Astrocyte (in vitro differentiated cells and primary cell): ENCODE results near the gene IDH3A. TPM values are rescaled to one million over a fixed set of nuclear protein-coding genes. Genes with fewer than 3 reads are reported as not detected.

ENCODE experiments used
- DNase-seq: peaks from one replicate; pipeline ENCODE4 v3.0.0-alpha.2; 2010; ENCODE audit warnings: low read depth
- FAIRE-seq: peaks from 2 replicates; lab custom pipeline; 2011; peaks lifted over from hg19 to GRCh38; lab: Jason Lieb, UNC
- H2AFZ ChIP-seq: 2 replicates; pipeline ENCODE4 v1.6.0; 2012; ENCODE audit warnings: low read depth, low read length, inconsistent platforms
- H3K27ac ChIP-seq: 2 replicates; pipeline ENCODE4 v1.5.1; 2011; ENCODE audit warnings: low read depth, low read length, inconsistent platforms
- H3K27me3 ChIP-seq: 2 replicates; pipeline ENCODE4 v1.6.0; 2011; ENCODE audit warnings: low read length, inconsistent platforms; ENCODE audit not compliant: insufficient read depth
- H3K36me3 ChIP-seq: 2 replicates; pipeline ENCODE4 v1.5.1; 2011; ENCODE audit warnings: low read length, inconsistent platforms; ENCODE audit not compliant: insufficient read depth
- H3K4me1 ChIP-seq: 2 replicates; pipeline ENCODE4 v1.5.1; 2011; ENCODE audit warnings: low read length, inconsistent platforms; ENCODE audit not compliant: insufficient read depth
- H3K4me2 ChIP-seq: 2 replicates; pipeline ENCODE4 v1.6.0; 2012; ENCODE audit warnings: low read length, inconsistent platforms
- H3K4me3 ChIP-seq: 2 replicates; pipeline ENCODE4 v1.5.1; 2011; ENCODE audit warnings: low read depth, mild to moderate bottlenecking, low read length, inconsistent platforms; ENCODE audit not compliant: insufficient read depth
- H3K79me2 ChIP-seq: 2 replicates; pipeline ENCODE4 v1.6.0; 2012; ENCODE audit warnings: mild to moderate bottlenecking, low read length, inconsistent platforms; ENCODE audit not compliant: insufficient read depth
- H3K9ac ChIP-seq: 2 replicates; pipeline ENCODE4 v1.6.0; 2012; ENCODE audit warnings: mild to moderate bottlenecking, low read length, inconsistent platforms
- H3K9me3 ChIP-seq: 2 replicates; pipeline ENCODE4 v1.5.1; 2012; ENCODE audit warnings: low read depth, mild to moderate bottlenecking, low read length, inconsistent platforms; ENCODE audit not compliant: insufficient read depth
- H4K20me1 ChIP-seq: 2 replicates; pipeline ENCODE4 v1.6.0; 2012; ENCODE audit warnings: low read length, inconsistent platforms; ENCODE audit not compliant: insufficient read depth
- H3K27ac Mint-ChIP-seq: one replicate; pipeline ENCODE4 v1.8.0; 2021; ENCODE audit warnings: mild to moderate bottlenecking, mixed read lengths; ENCODE audit not compliant: unreplicated experiment
- H3K27me3 Mint-ChIP-seq: one replicate; pipeline ENCODE4 v1.8.0; 2021; ENCODE audit warnings: low read depth, mixed read lengths; ENCODE audit not compliant: unreplicated experiment
- H3K36me3 Mint-ChIP-seq: one replicate; pipeline ENCODE4 v1.8.0; 2021; ENCODE audit warnings: low read depth, mixed read lengths; ENCODE audit not compliant: unreplicated experiment
- H3K4me1 Mint-ChIP-seq: one replicate; pipeline ENCODE4 v1.8.0; 2021; ENCODE audit warnings: low read depth, mixed read lengths; ENCODE audit not compliant: unreplicated experiment
- H3K4me3 Mint-ChIP-seq: one replicate; pipeline ENCODE4 v1.8.0; 2021; ENCODE audit warnings: mild to moderate bottlenecking, moderate library complexity, mixed read lengths; ENCODE audit not compliant: unreplicated experiment
- H3K9me3 Mint-ChIP-seq: one replicate; pipeline ENCODE4 v1.8.0; 2021; ENCODE audit warnings: mild to moderate bottlenecking, mixed read lengths; ENCODE audit not compliant: unreplicated experiment
- CTCF ChIP-seq: IDR thresholded peaks from 2 replicates; pipeline ENCODE4 v1.5.1; 2011; ENCODE audit warnings: low read depth, mild to moderate bottlenecking, inconsistent platforms, low read length, moderate library complexity; ENCODE audit not compliant: insufficient read depth
- EZH2 ChIP-seq: IDR thresholded peaks from 2 replicates; pipeline ENCODE4 v1.6.1; 2012; ENCODE audit warnings: mild to moderate bottlenecking, low read length, inconsistent platforms; ENCODE audit not compliant: insufficient read depth
- total RNA-seq: library from RNA; stranded (reverse); gene quantifications from 2 replicates; pipeline ENCODE4 v1.2.1, GENCODE V29; 2021

The IDH3A gene
- total RNA-seq, 1 donor from 2014 or later, result 36.3 TPM

GRCh38 chr15:78201281-78202190 lies 52.4 kb downstream of the IDH3A start:
- Histone ChIP-seq H3K9me3 (no peaks in the 10 kb centered on the region), H3K9ac (no peak overlapping the region)
- no peaks in the 10 kb centered on the region for H3K9me3 Mint-ChIP-seq

GRCh38 chr15:78203346-78204225 lies 54.4 kb downstream of the IDH3A start:
- no peak for FAIRE-seq
- DNase-seq, result no peak
- Histone ChIP-seq H3K79me2 (no peaks in the 10 kb centered on the region), H4K20me1 (no peaks in the 10 kb centered on the region), H3K4me3 (no peak overlapping the region), H3K9ac (no peak overlapping the region), H3K9me3 (no peaks in the 10 kb centered on the region), H3K27me3 (peaks cover 8% of the 10 kb centered on the region), H3K27ac (no peak overlapping the region), H3K4me1 (peaks cover 11% of the 10 kb centered on the region), H3K36me3 (no peaks in the 10 kb centered on the region), H3K4me2 (no peak overlapping the region), H2AFZ (no peak overlapping the region)
- Mint-ChIP-seq H3K4me3 (no peak overlapping the region), H3K36me3 (no peaks in the 10 kb centered on the region), H3K4me1 (peaks cover 10% of the 10 kb centered on the region), H3K27me3 (peaks cover 32% of the 10 kb centered on the region), H3K9me3 (no peaks in the 10 kb centered on the region), H3K27ac (no peak overlapping the region)
- TF ChIP-seq CTCF, result no peak
- no peak for TF ChIP-seq EZH2

More at GRCh38 chr15:78201281-78202190, 52.4 kb downstream of the IDH3A start:
- Mint-ChIP-seq H3K36me3 (no peaks in the 10 kb centered on the region), H3K27ac (no peak overlapping the region), H3K4me3 (no peak overlapping the region), H3K27me3 (peaks cover 32% of the 10 kb centered on the region), H3K4me1 (peaks cover 4% of the 10 kb centered on the region)
- Histone ChIP-seq H3K79me2 (no peaks in the 10 kb centered on the region), H3K4me2 (no peak overlapping the region), H3K27me3 (peaks cover 8% of the 10 kb centered on the region), H4K20me1 (no peaks in the 10 kb centered on the region), H3K36me3 (no peaks in the 10 kb centered on the region), H2AFZ (no peak overlapping the region), H3K4me3 (no peak overlapping the region), H3K27ac (no peak overlapping the region), H3K4me1 (peaks cover 4% of the 10 kb centered on the region)
- no peak for TF ChIP-seq EZH2
- no peak for TF ChIP-seq CTCF
- FAIRE-seq (no peak), DNase-seq (no peak)
